NK-92 (cell line): Measurements from ENCODE around the gene TM4SF18.

Experiments
- DNase-seq: peaks from one replicate; lab custom pipeline; 2025; ENCODE audit not compliant: unreplicated experiment; lab: John Stamatoyannopoulos, UW

Gene TM4SF18

GRCh38 chr3:149331396-149331795 is 2.0 kb downstream of the TM4SF18 start:
- no peak for DNase-seq

GRCh38 chr3:149330609-149331331 is 2.7 kb downstream of the TM4SF18 start:
- no peak for DNase-seq

DNA sequence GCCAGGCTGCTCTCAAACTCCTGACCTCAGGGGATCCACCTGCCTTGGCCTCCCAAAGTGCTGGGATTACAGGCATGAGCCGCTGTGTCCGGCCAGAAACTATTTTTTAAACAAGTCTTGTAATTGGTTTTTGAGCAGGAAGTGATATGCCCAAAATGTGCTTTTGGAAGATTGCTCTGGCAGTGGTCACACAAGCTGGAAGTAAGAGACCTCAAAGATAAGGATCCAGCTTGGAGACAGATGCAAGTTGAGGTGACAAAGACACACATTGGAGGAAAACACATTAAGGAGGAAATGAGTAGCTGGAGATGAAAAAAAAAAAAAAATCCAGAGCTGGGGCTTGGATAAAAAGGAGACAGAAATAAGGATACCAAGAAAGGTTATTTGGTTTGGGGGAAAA is 6.3 kb downstream of the TM4SF18 start:
- no peak for DNase-seq

DNA sequence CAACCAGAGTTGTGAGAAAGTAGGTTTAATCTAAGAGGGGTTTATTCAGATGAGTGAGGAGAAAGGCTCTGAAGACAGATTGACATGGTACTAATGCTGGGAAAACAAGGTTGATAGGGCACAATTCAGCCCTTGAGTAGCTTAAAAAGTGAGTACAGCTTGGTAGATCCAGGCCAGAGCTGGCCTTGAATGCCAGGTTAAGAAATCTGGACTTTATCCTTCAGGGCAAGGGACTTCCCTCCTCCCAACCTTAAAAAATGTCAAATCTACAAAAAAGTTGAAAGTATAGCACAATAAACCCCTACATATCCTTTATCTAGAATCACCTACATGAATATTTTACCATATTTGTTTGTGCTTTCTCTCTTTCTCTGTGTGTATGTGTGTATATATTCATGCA is 7.9 kb downstream of the TM4SF18 start:
- DNase-seq, result no peak

- DNase-seq, result no peak
Measured at GRCh38 chr3:149324332-149324731, 9.1 kb downstream of the TM4SF18 start.

GRCh38 chr3:149321640-149322039 is 11.8 kb downstream of the TM4SF18 start:
- no peak for DNase-seq

GRCh38 chr3:149321136-149321535 is 12.3 kb downstream of the TM4SF18 start:
- DNase-seq, result no peak

- no peak for DNase-seq
Measured at GRCh38 chr3:149319750-149320149, 13.7 kb downstream of the TM4SF18 start.

DNA sequence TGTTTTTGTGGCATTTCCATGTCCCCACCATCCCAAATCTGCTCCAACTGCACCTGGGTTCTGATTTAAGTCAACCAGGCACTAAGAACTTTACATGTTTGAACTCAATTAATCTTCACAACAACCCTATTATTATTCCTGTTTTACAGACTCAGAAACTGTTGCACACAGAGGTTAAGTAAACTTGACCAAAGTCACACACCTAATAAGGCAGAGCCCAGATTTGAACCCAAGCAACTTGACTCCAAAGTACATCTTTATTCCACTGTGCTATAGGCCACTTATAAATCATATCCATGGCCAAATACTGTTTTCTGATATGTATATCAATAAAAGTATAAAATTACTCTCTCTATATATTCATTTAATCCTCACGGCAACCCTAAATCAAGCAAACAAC is 16.4 kb downstream of the TM4SF18 start:
- no peak for DNase-seq

- DNase-seq, result no peak
Measured at GRCh38 chr3:149316437-149316836, 17.0 kb downstream of the TM4SF18 start.

GRCh38 chr3:149315694-149316093 is 17.7 kb downstream of the TM4SF18 start:
- no peak for DNase-seq

DNA sequence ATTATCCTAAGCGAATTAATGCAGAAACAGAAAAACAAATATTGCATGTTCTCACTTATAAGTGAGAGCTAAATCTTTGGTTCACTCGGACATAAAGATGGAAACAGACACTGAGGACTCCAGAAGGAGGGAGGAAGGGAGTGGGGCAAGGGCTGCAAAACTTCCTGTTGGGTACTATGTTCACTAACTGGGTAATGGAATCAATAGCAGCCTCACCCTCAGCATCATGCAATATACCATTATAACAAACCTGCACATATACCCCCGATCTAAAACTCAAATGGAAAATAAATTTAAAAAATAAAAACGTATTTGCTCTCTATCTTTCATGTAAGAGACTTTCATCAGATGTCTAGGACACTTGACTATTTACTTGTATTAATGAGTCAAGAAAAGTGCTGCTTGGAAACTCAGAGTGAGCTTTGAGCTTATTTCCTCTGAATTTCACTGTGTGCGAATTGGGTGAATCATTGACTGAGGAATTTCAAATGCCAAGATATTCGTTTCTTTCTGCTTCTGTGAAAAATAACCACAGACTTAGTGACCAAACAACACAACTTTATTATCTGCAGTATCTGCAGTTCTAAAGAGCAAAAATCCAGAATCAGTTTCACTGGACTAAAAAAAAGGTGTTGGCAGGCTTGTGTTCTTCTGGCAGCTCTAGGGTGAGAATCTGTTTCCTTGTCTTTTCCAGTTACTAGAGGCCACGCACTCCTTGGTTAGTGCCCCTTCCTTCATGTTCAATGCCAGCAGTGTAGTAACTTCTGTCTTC is 18.4 kb downstream of the TM4SF18 start:
- DNase-seq, result no peak

GRCh38 chr3:149313542-149313941 is 19.9 kb downstream of the TM4SF18 start:
- no peak for DNase-seq

DNA sequence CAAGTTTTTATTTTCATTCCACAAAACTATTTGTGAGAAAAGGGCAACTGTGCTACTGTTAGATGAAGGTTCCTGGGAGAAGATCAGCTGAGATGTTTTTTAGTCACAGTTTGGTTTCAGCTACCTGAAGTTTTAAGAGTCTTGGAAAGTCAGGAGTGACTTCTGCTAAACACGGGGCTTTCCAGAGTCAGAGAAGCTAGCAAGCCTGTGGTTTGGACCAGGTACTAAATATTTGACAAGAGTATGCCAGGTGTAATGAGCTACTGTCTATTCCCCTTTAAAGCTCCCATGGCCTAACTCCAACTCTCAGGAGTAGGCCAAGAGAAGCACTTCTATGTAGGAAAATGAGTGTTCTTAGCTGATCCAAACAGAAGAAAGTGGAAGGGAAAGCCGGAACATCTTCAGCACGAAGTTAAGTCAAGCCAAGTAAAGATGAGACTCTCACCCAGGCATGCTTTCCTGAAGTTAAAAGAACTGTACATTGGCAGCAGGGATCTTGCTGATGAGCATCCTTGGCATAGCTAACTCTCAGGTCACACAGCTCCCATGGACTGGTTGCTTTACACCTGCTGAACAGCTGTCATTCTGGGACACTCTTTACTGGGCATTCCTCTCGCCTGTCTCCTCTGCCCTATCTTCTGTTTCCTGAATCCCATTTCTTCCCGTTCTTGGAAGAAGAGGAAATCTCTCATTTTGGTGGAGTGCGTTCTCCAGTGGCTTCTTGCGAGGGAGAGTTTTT is 22.5 kb downstream of the TM4SF18 start:
- DNase-seq, result no peak

DNA sequence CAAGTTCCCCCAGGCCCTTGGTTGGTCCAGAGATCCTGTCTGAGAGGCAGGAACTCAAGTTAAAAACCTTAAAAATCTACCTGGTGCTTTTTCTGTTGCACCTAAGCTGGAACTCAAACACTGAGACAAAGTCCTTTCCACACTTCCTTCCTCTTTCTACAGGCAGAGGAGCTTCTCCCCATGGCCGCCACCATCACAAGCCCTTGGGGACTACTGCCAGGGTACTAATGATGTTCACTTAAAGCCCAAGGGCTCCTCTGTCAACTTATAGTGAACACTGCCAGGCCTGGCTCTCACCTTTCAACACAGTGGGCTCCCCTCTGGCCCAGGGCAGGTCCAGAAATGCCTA is 26.0 kb downstream of the TM4SF18 start:
- DNase-seq, result no peak

DNA sequence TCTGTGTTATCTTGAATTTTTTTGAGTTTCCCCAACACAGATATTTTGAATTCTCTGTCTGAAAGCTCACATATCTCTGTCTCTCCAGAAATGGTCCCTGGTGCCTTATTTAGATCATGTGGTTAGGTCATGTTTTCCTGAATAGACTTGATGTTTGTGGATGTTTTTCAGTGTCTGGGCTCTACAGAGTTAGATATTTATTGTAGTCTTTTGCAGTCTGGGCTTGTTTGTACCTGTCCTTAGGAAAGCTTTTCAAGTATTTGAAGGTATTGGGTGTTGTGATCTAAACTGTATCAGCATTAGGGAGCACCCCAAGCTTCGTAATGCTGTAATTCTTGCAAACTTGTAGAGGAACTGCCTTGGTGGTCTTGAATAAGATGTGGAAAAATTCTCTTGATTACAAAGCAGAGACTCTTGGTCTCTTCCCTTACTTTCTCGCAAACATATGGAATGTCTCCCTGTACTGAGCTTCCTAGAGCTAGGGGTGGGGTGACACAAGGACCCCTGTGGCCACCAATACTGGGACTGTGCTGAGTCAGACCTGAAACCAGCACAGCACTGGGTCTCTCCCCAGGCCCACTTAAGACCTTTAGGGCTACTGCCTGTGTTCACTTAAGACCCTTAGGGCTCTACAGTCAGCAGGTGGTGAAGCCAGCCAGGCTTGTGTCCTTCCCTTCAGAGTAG is 26.5 kb downstream of the TM4SF18 start:
- no peak for DNase-seq

DNA sequence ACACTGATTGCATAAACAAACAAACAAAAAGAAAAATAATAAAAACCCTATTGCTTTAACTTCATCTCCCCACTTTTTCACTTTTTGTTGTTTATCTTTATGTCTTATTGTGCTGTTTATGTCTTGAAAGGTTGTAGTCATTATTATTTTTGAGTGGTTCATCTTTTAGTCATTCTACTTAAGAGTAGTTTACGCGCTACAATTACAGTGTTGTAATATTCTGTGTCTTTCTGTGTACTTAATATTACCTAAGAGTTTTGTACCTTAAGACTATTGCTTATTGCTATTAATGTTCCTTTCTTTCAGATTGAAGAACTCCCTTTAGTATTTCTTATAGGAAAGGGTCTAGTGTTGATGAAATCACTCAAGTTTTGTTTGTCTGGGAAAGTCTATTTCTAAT is 28.1 kb downstream of the TM4SF18 start:
- DNase-seq, result no peak

DNA sequence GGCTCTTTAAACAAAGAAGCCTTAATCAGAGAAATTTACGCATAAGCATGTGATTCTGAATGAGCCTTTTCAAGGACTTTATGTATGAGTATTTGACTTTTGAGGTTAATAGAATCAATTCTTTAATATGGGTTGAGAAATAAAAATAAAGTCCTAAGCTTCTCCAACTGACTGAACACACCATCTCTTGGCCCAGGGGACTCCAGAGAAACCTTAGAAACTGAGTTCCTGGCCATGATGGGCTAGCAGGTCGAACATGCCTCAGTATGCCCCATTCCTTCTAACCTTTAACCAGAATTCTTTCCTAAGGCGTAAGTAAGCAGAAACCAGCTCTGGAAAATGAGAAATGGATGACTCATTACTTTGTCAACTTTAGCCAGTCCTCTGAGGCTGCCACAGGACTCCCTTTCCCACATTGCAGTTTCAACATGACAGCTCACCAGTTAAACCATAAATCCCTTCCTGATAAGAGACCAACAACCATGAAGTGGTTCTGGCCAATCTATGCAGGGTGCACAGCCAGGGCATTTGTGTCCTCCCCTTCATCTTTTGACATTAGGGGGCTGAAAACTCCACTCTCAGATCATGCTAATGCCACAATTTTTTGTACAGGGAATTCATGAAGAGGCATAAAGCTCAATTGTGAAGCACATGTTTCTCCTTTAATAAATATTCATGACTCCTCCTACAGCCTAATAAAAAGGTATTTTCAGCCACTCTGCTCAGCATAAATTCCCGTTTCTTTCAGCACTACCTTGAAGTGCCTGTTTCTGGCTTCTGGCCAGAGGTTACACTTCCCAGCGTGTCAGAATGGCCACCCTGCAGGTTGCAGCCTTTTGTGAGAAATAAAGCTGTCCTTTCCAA is 33.3 kb downstream of the TM4SF18 start:
- DNase-seq, result no peak

DNA sequence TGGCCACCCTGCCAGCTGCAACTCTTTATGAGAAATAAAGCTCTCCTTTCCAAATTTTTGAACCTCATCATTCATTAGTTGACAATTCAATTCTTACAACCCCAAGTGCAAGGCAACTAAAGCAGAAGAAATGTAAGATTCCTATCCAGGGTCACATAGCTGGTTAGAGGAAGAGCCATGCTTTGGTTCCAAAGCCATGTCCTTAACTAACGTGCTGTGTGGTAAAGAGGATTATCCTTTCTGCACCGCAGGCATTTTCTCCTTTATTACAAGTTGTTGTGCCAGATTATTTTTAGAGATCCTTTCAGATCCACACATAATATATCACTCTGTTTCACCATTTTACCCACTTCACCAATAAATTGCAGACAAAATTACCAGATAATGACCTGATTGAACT is 36.5 kb downstream of the TM4SF18 start:
- no peak for DNase-seq

DNA sequence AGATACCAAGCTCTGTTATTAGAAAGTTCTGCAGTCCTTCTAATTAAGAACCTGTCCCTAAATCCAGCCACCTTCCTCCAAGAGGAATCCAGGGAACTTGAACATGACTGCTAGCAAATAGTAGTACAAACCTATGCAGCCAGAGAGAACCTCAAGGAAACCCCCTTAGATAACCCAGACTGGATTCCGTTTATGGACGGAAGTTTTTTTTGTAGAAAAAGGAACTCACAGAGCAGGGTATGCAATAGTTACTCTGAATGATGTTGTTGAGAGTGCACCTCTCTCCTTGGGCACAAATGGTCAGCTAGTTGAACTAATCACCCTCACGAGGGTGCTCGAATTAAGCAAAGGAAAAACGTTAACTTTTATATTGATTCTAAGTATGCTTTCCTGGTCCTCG is 40.8 kb downstream of the TM4SF18 start:
- DNase-seq, result no peak

DNA sequence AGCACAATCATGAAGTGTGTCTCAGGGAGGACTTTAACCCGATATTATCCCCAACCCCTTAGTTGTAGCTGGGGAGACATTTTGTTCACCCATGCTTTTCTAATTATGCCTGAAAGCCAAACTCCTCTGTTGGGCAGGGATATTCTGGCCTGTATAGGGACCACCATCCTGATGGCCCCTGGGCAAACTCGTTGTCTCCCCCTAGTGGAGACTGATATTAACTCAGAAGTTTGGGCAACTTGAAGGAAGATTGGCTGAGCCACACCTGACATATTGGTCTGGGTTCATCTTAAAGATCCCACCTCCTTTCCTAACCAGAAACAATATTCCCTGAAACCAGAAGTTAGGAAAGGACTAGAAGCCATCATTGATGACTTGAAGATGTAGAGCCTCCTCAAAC is 42.3 kb downstream of the TM4SF18 start:
- no peak for DNase-seq
